ENCODE measurements around the gene SMAP2.
A peak's percentile ranks its signal among the peaks of the same experiment; 100 is the strongest.
"Not testable (repeated sequence)": the region's sequence is repeated elsewhere in the genome, so short reads cannot be mapped to it uniquely, and the experiment has no call there.

SMAP2 gene

GRCh38 chr1:40372658-40373322 lies 737 bp upstream of the SMAP2 start:
- peak; percentile 40 for DNase-seq

GRCh38 chr1:40377512-40377911 lies 4.0 kb downstream of the SMAP2 start:
- DNase-seq, result no peak

GRCh38 chr1:40379785-40380452 lies 6.4 kb downstream of the SMAP2 start:
- DNase-seq, result no peak

- no peak for DNase-seq
Observed at GRCh38 chr1:40380817-40381216, 7.3 kb downstream of the SMAP2 start.

- peak; percentile 64 for DNase-seq
Observed at GRCh38 chr1:40381268-40382107, 8.0 kb downstream of the SMAP2 start.

GRCh38 chr1:40382108-40382460 lies 8.6 kb downstream of the SMAP2 start:
- no peak for DNase-seq

DNA sequence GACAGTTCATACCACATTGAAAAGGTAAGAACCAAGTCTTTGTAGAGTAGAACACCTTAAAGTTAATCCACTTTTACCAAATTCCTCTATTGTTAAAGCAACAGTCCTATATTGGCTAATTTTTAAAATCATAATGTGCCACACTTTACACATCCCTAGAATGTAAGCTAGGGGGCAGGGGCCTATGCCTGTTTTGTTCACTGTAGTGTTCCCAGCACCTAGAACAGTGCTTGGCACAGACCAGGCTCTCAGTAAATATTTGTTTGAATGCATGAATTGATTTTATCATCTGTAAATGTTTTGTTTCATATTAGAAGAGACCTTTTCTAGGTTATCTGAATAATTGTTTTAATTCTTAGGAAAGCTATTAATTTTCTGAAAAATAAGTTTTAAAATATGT lies 9.1 kb downstream of the SMAP2 start:
- DNase-seq, result peak; percentile 54

DNA sequence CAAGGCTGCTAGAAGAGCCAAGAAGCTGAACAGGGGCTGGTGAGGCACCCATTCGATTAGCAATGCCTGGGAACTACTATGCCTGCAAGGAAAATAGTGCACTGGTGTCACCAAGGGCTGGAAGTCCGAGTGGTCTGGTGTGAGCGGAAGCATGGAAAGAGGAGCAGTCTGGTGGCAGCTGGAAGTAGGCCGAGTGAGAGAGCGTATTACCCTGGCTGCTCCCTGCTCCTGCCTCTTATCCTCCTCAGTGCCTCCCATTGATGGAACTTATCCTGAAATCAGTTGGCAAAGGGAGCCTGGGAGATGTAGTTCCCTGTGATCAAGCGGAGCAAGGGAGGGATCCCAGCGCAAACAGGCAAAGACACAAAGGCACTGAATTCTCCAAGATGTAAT lies 9.6 kb downstream of the SMAP2 start:
- DNase-seq, result no peak

GRCh38 chr1:40383488-40384412 lies 10.2 kb downstream of the SMAP2 start:
- DNase-seq, result peak; percentile 92

GRCh38 chr1:40384413-40384762 lies 10.9 kb downstream of the SMAP2 start:
- DNase-seq, result peak; percentile 72

- DNase-seq, result no peak
Observed at GRCh38 chr1:40384887-40385286, 11.4 kb downstream of the SMAP2 start.

GRCh38 chr1:40385437-40386358 lies 12.2 kb downstream of the SMAP2 start:
- DNase-seq, result peak; percentile 92

DNA sequence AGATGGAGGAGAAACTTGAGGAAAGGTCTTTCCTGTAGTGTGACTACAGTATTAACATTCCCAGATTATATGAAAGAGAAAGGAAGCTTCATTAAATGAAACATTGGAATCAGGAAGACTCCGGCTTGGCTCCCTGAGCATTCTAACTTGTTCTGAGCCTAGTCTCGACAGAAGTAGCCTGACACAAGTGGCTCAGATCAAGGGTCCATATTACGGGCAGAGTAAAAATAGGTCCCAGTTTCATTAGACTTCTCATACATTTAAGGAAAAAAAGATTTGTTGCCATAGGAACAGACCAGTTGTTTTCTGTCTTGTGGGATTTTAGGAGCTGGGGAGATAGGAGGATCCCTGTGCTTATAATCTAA lies 12.8 kb downstream of the SMAP2 start:
- no peak for DNase-seq

DNA sequence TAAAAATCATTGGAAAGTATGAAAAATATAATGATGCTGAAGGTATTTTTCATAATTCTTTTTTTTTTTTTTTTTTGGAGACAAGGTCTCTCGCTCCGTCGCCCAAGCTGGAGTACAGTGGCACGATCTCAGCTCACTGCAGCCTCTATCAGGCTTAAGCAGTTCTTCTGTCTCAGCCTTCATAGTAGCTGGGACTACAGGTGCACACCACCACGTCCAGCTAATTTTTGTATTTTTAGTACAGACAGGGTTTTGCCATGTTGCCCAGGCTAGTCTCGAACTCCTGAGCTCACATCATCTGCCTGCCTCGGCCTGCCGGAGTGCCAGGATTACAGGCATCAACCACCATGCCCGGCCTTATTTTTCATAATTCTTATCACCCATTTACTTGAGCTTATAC lies 13.3 kb downstream of the SMAP2 start:
- no peak for DNase-seq

- DNase-seq, result not testable (repeated sequence)
Observed at GRCh38 chr1:40387381-40388306, 14.1 kb downstream of the SMAP2 start.

- DNase-seq, result peak; percentile 52
Observed at GRCh38 chr1:40388456-40389321, 15.2 kb downstream of the SMAP2 start.

DNA sequence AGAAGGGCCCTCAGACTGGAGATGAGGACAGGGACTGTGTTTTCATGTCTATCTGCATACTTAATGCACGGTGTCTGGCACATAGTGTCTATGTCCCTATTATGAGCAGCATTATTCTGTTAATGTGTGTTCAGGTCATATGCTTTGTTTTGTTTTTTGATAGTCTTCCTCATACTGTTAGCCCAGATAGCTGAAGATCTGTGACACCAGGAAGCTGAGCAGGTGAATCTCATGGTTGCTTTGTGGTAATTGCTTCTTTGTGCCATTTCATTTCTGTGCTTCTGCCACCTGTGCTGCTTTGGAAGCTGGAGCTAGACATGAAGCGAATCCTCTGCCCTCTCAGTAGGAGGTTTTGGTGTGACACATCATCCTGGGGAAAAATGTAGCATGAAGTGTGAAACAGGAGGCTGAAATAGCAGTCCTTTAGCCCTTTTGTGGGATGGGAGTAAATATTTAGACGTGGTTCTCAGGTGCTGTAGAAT lies 15.8 kb downstream of the SMAP2 start:
- DNase-seq, result no peak

- DNase-seq, result peak; percentile 52
Observed at GRCh38 chr1:40389871-40390560, 16.5 kb downstream of the SMAP2 start.

DNA sequence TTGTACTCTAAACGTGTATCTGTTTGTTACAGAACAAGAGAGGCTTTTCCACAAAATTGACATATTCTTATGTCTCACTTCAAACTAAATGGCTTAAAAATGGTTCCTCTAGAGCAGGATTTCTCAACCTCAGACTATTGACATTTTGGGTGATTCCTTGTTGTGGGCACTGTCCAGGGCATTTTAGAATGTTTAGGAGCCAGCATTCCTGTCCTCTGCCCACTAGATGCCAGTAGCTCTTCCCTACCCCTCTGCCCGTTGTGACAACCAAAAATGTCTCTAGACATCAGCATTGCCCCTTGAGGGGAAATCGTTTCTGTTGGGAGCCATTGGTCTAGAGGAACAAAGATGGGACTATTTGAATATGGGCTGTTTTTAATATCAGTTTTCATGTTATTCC lies 17.3 kb downstream of the SMAP2 start:
- DNase-seq, result no peak

Data from hematopoietic multipotent progenitor cell treated with erythropoietin and hydrocortisone succinate and interleukin-3 and kit ligand, for 4 days (in vitro differentiated cells).